ENCODE results near the gene PHC2. TPM values are rescaled to one million over a fixed set of nuclear protein-coding genes. Genes with fewer than 3 reads are reported as not detected.

Gene PHC2
- polyA plus RNA-seq, 1 donor from 2014 or later: 171 TPM

DNA sequence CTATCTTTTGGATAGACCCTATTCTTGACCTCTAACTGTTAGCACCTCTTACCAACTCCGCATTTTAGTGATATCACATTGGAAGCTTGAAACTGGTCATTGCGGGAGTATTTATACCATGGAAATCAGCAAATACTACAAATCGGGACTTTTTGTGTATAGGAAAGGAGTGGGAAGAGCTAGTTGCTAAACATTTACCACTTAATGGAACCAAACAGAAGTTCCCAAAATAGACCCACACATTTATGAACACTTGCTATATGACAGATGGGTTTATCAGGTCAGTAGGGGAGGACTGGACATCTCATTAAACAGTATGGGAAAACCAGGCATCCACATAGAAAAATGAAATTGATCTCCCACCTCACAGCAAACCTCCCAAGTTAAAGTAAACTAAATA is 29.4 kb downstream of the PHC2 start:
- no peak overlapping the region for H2AFZ ChIP-seq (ENCODE audit: low read depth, low read length)
- H3K79me2 ChIP-seq (replicated peaks; ENCODE audit: insufficient read depth, low read length): peaks cover 8% of the 10 kb centered on the region
- no peak overlapping the region for H3K4me3 ChIP-seq (ENCODE audit: low read length)
- no peak overlapping the region for H3K27ac ChIP-seq (ENCODE audit: low read length)
- TF ChIP-seq RAD21 (conservative IDR thresholded peaks at IDR 0.05): no peak
- TF ChIP-seq EZH2 (IDR thresholded peaks at IDR 0.05; ENCODE audit: borderline replicate concordance, insufficient read depth, low read length, poor library complexity, severe bottlenecking): no peak
- no peak for TF ChIP-seq MXI1 (conservative IDR thresholded peaks at IDR 0.05; ENCODE audit: poor library complexity, severe bottlenecking)
- TF ChIP-seq TAF1 (IDR thresholded peaks at IDR 0.05; ENCODE audit: low read depth): no peak
- H3K9ac ChIP-seq (ENCODE audit: low read length): no peak overlapping the region
- no peaks in the 10 kb centered on the region for H3K27me3 ChIP-seq (ENCODE audit: insufficient read depth, low read depth, low read length)
- H3K9me2 ChIP-seq (ENCODE audit: insufficient read depth, low read length): no peaks in the 10 kb centered on the region
- H4K20me1 ChIP-seq (ENCODE audit: insufficient read depth): no peaks in the 10 kb centered on the region
- no peaks in the 10 kb centered on the region for H3K36me3 ChIP-seq (ENCODE audit: insufficient read depth, low read length)
- H3K4me2 ChIP-seq (ENCODE audit: low read length): no peak overlapping the region
- peaks cover 5% of the 10 kb centered on the region for H3F3A ChIP-seq (ENCODE audit: insufficient read depth, low read length, poor library complexity, severe bottlenecking)
- no peaks in the 10 kb centered on the region for H3K9me3 ChIP-seq (ENCODE audit: low read length)

DNA sequence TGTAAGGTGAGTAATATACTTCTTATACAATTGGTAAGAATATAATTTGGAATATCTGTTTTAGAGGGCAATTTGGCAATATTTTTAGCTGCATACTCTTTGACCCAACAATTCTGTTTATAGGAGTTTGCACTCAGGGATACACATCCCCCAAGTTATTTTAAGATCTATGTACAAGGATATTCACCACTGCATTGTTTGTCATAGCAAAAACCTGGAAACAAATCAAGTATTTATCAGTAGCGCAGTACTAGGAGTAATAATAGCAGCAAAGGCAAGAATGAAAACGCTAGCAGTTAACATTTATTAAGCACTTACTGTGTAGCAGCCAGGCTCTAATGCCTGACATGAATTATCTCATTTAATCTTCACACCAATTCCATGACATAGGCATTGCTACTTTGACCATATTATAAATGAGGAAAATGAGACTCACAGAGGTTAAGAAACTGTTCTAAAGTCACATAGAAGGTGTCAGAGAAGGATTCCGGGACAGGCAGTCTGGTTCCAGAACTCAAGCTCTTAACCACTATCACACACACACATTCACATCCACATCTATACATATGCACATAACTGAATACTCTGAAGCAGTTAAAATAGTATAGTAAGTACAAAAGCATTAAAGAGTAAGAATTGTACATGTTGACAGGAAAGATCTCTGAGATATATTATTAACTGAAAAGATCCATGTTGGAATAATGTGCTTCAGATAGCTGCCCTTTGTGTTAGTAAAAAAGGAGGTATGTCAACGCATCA is 30.6 kb downstream of the PHC2 start:
- Histone ChIP-seq H3K4me3 (ENCODE audit: low read length) (no peak overlapping the region), H3F3A (ENCODE audit: insufficient read depth, low read length, poor library complexity, severe bottlenecking) (peaks cover 7% of the 10 kb centered on the region), H3K27me3 (ENCODE audit: insufficient read depth, low read depth, low read length) (no peaks in the 10 kb centered on the region), H3K9ac (ENCODE audit: low read length) (no peak overlapping the region), H3K36me3 (ENCODE audit: insufficient read depth, low read length) (no peaks in the 10 kb centered on the region), H3K9me2 (ENCODE audit: insufficient read depth, low read length) (no peaks in the 10 kb centered on the region), H3K79me2 (replicated peaks; ENCODE audit: insufficient read depth, low read length) (peaks cover 8% of the 10 kb centered on the region), H2AFZ (ENCODE audit: low read depth, low read length) (no peak overlapping the region), H3K27ac (ENCODE audit: low read length) (no peak overlapping the region), H3K9me3 (ENCODE audit: low read length) (no peaks in the 10 kb centered on the region), H4K20me1 (ENCODE audit: insufficient read depth) (no peaks in the 10 kb centered on the region), H3K4me2 (ENCODE audit: low read length) (no peak overlapping the region)
- TF ChIP-seq, protein P1, sequence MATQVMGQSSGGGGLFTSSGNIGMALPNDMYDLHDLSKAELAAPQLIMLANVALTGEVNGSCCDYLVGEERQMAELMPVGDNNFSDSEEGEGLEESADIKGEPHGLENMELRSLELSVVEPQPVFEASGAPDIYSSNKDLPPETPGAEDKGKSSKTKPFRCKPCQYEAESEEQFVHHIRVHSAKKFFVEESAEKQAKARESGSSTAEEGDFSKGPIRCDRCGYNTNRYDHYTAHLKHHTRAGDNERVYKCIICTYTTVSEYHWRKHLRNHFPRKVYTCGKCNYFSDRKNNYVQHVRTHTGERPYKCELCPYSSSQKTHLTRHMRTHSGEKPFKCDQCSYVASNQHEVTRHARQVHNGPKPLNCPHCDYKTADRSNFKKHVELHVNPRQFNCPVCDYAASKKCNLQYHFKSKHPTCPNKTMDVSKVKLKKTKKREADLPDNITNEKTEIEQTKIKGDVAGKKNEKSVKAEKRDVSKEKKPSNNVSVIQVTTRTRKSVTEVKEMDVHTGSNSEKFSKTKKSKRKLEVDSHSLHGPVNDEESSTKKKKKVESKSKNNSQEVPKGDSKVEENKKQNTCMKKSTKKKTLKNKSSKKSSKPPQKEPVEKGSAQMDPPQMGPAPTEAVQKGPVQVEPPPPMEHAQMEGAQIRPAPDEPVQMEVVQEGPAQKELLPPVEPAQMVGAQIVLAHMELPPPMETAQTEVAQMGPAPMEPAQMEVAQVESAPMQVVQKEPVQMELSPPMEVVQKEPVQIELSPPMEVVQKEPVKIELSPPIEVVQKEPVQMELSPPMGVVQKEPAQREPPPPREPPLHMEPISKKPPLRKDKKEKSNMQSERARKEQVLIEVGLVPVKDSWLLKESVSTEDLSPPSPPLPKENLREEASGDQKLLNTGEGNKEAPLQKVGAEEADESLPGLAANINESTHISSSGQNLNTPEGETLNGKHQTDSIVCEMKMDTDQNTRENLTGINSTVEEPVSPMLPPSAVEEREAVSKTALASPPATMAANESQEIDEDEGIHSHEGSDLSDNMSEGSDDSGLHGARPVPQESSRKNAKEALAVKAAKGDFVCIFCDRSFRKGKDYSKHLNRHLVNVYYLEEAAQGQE (IDR thresholded peaks at IDR 0.05; ENCODE audit: borderline replicate concordance): no peak
- TF ChIP-seq EZH2 (IDR thresholded peaks at IDR 0.05; ENCODE audit: borderline replicate concordance, insufficient read depth, low read length, poor library complexity, severe bottlenecking): no peak
- TF ChIP-seq EP300 (conservative IDR thresholded peaks at IDR 0.05; ENCODE audit: poor library complexity, severe bottlenecking): no peak
- TF ChIP-seq CTCF (IDR thresholded peaks at IDR 0.05; ENCODE audit: poor library complexity, severe bottlenecking): no peak
- no peak for TF ChIP-seq RAD21 (conservative IDR thresholded peaks at IDR 0.05)
- no peak for TF ChIP-seq MXI1 (conservative IDR thresholded peaks at IDR 0.05; ENCODE audit: poor library complexity, severe bottlenecking)
- TF ChIP-seq TAF1 (IDR thresholded peaks at IDR 0.05; ENCODE audit: low read depth): no peak
- TF ChIP-seq POLR2AphosphoS5 (IDR thresholded peaks at IDR 0.05): no peak
- TF ChIP-seq SMC3 (conservative IDR thresholded peaks at IDR 0.05; ENCODE audit: poor library complexity): no peak

Measured in neural cell (in vitro differentiated cells).